NCI-H82 treated with DMSO at 0.1 percent for 48 hours (cell line): ENCODE data around the gene SPTAN1.
"Not testable (repeated sequence)": the region's sequence is repeated elsewhere in the genome, so short reads cannot be mapped to it uniquely, and the experiment has no call there.

ENCODE experiments used
- DNase-seq: peaks from one replicate; lab custom pipeline; 2025; ENCODE audit not compliant: unreplicated experiment; lab: John Stamatoyannopoulos, UW

SPTAN1 gene

DNA sequence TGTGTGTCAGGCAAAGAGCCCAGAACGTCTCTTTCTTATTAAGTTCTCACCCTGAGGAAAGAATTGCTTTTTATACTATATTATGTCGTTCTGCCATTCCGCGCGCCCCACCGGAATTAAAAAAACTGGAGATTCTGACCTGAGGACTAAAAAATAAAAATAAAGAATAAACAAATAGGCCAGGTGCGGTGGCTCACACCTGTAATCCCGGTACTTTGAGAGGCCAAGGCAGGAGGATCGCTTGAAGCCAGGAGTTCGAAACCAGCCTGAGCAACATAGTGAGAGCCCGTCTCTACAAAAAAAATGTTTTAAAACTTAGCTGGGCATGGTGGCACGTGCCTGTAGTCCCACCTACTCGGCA lies 104.9 kb downstream of the SPTAN1 start:
- no peak for DNase-seq

DNA sequence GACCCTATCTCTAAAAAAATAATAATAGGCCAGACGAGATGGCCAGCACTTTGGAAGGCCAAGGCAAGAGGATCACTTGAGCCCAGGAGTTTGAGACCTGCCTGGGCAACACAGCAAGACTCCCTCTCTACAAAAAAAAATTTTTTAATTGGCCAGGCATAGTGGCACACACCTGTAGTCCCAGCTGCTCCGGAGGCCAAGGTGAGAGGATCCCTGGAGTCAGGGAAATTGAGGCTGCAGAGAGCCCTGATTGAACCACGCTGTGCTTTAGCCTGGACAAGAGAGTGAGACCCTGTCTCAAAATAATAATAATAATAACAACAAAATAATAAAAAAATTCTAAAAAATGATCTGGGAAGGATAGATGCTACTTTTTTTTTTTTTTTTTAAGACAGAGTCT lies 105.4 kb downstream of the SPTAN1 start:
- DNase-seq, result no peak

DNA sequence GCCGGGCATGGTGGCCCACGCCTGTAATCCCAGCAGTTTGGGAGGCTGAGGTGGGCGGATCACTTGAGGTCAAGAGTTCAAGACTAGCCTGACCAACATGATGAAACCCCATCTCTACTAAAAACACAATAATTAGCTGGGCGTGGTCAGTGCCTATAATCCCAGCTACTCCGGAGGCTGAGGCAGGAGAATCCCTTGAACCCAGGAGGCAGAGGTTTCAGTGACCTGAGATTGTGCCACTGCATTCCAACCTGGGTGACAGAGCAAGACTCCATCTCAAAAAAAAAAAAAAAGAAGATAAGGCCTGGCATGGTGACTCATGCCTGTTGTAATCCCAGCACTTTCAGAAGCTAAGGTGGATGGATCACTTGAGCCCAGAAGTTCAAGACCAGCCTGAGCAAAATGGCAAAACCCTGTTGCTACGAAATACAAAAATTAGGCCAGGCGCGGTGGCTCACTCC lies 114.1 kb downstream of the SPTAN1 start:
- not testable (repeated sequence) for DNase-seq

DNA sequence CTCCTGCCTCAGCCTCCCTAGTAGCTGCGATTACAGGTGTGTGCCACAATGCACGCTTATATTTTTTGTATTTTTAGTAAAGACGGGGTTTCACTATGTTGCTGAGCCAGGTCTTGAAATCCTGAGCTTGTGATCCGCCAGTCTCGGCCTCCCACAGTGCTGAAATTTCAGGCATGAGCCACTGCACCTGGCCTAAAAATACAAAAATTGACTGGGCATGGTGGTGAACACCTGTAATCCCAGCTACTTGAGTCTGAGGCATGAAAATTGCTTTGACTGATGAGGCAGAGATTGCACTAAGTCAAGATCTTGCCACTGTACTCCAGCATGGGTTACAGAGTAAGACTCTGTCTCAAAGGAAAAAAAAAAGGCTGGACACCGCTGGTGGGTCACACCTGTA lies 117.4 kb downstream of the SPTAN1 start:
- no peak for DNase-seq

DNA sequence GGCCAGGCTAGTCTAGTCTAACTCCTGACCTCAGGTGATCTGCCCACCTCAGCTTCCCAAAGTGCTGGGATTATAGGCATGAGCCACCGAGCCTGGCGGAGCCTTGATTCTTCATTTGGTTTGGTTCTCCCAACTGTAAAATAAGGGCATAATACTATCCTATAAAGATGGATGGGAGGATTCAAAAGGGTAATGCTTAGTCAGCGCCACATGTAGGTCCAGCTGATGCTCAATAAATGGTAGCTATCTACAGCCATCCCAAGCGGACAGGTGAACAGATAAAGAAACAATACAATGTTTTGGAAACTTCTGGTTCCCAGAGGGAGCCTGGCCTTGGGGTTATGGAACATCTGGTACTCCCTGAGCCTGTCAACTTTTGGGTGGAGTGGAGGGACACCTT lies 123.0 kb downstream of the SPTAN1 start:
- DNase-seq, result no peak

DNA sequence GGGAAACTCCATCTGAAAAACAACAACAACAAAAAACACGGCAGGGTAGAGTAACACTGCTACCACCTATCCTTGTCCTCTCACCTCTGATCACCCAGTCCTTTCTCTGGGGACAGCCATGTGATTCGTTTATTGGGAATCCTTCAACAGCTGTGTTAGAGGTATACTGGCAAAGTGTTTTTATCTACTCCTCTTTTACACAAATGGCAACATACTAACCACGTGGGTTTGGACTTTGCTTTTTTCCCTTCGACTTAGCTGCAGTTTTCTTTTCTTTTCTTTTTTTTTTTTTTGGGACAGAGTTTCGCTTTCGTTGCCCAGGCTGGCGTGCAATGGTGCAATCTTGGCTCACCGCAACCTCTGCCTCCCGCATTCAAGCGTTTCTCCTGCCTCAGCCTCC lies 125.4 kb downstream of the SPTAN1 start:
- DNase-seq, result no peak
